CD4-positive, alpha-beta T cell (primary cell): Measurements from ENCODE around the gene ENPP7. TPM values are rescaled to one million over a fixed set of nuclear protein-coding genes. Genes with fewer than 3 reads are reported as not detected.

Experiments
- ATAC-seq: fragments of 200-7000 bp; cut with Tn5 transposase; one replicate; pipeline ENCODE4 v1.10.0; 2022; ENCODE audit warnings: mild to moderate bottlenecking; ENCODE audit not compliant: poor library complexity
- CTCF ChIA-PET: fragments of 350-600 bp; sonication (Branson Sonifier 250); formaldehyde crosslinking; loops from one replicate; lab custom pipeline; 2021; ENCODE audit warnings: antibody characterized with exemption, inconsistent platforms; lab: Charles Lee
- POLR2A ChIA-PET: fragments of 350-600 bp; sonication (Branson Sonifier 250); formaldehyde crosslinking; loops from one replicate; lab custom pipeline; 2021; ENCODE audit warnings: antibody characterized with exemption, inconsistent platforms; lab: Charles Lee
- DNase-seq, 14 experiments: peaks; one replicate each; pipeline ENCODE4 v3.0.0-alpha.2; 2013 to 2020; ENCODE audit warnings: mixed read lengths in 2 of 14
- H3K27ac ChIP-seq, 2 donors: one replicate each; pipeline versions ENCODE4 v1.5.1 to v1.7.0; 2013; ENCODE audit warnings: low read length in 2 of 2, low read depth in 1 of 2, mild to moderate bottlenecking in 1 of 2
- H3K27me3 ChIP-seq, 2 experiments: 1 replicate in 1 of 2; 2 replicates in 1 of 2; pipeline versions ENCODE4 v1.6.1 to v1.7.0; 2013; ENCODE audit warnings: low read length in 2 of 2, control low read depth in 1 of 2, mild to moderate bottlenecking in 1 of 2, moderate library complexity in 1 of 2; ENCODE audit not compliant: insufficient read depth in 2 of 2, control insufficient read depth in 1 of 2
- H3K36me3 ChIP-seq: one replicate; pipeline ENCODE4 v1.6.1; 2013; ENCODE audit warnings: low read length, control low read depth; ENCODE audit not compliant: insufficient read depth
- H3K4me1 ChIP-seq: one replicate; pipeline ENCODE4 v1.6.1; 2013; ENCODE audit warnings: low read length, control low read depth; ENCODE audit not compliant: insufficient read depth
- H3K4me3 ChIP-seq: one replicate; pipeline ENCODE4 v1.5.1; 2013; ENCODE audit warnings: mild to moderate bottlenecking, low read length, moderate library complexity
- H3K9me3 ChIP-seq, 2 experiments: 1 replicate in 1 of 2; 2 replicates in 1 of 2; pipeline versions ENCODE4 v1.6.1 to v1.7.0; 2013; ENCODE audit warnings: low read length in 2 of 2, mild to moderate bottlenecking in 2 of 2, control low read depth in 1 of 2, moderate library complexity in 1 of 2; ENCODE audit not compliant: control insufficient read depth in 1 of 2, insufficient read depth in 1 of 2
- H3K27ac Mint-ChIP-seq: one replicate; pipeline ENCODE4 v1.8.0; 2020; ENCODE audit warnings: mixed read lengths
- H3K27me3 Mint-ChIP-seq: one replicate; pipeline ENCODE4 v1.8.0; 2021; ENCODE audit warnings: mixed read lengths
- H3K36me3 Mint-ChIP-seq: one replicate; pipeline ENCODE4 v1.8.0; 2021; ENCODE audit warnings: low read depth, mixed read lengths
- H3K4me1 Mint-ChIP-seq: one replicate; pipeline ENCODE4 v1.8.0; 2021; ENCODE audit warnings: low read depth, mixed read lengths
- H3K4me3 Mint-ChIP-seq: one replicate; pipeline ENCODE4 v1.8.0; 2020; ENCODE audit warnings: mild to moderate bottlenecking, mixed read lengths
- H3K9me3 Mint-ChIP-seq: one replicate; pipeline ENCODE4 v1.8.0; 2020; ENCODE audit warnings: mixed read lengths
- CTCF ChIP-seq: fragments of 200-600 bp; IDR thresholded peaks from one replicate; pipeline ENCODE4 v1.8.0; 2022; ENCODE audit warnings: antibody characterized with exemption, mild to moderate bottlenecking
- intact Hi-C, 2 experiments: fragments of 100-400 bp; cut with DNase I in 1 of 2; cut with micrococcal nuclease in 1 of 2; formaldehyde crosslinking; loops; one replicate each; pipeline versions ENCODE4 v1.15.1 to v1.9.0; 2023 to 2025; cut with DNase I, micrococcal nuclease
- total RNA-seq, 174 experiments: library from RNA in 2 of 174; stranded (reverse) in 2 of 174; gene quantifications; one replicate each; pipeline ENCODE4 v1.2.3 and lab custom pipeline; 2021 to 2026

The ENPP7 gene
- total RNA-seq, 2 experiments from 2014 or later = not detected

- no peaks in the 10 kb centered on the region for H3K9me3 Mint-ChIP-seq
- ChIA-PET POLR2A (no interaction called here), CTCF (no interaction called here)
- no peak overlapping the region for H3K27ac ChIP-seq
- H3K27me3 Mint-ChIP-seq = peaks cover 60% of the 10 kb centered on the region
- ATAC-seq (no peak), DNase-seq (no peak)
- peaks cover 40% of the 10 kb centered on the region for H3K4me1 ChIP-seq
- H3K36me3 Mint-ChIP-seq = no peaks in the 10 kb centered on the region
- H3K27ac Mint-ChIP-seq = no peak overlapping the region
- H3K27me3 ChIP-seq = peaks cover 38 to 44% of the 10 kb centered on the region in 2 experiments
- H3K9me3 ChIP-seq = peaks cover 0 to 12% of the 10 kb centered on the region in 2 experiments
- no peak overlapping the region for H3K4me3 Mint-ChIP-seq
- intact Hi-C loops = loop anchor here in 1 of 2 experiments (2.0 to 5.0 kb wide), 2 partner anchors 53 to 174 kb away; partner anchors contain the start of gene CBX8
- no peak overlapping the region for H3K4me3 ChIP-seq
- no peak for TF ChIP-seq CTCF
- no peaks in the 10 kb centered on the region for H3K36me3 ChIP-seq
- peaks cover 19% of the 10 kb centered on the region for H3K4me1 Mint-ChIP-seq
Observed at GRCh38 chr17:79743614-79744013, 12.9 kb downstream of the ENPP7 start.

GRCh38 chr17:79745641-79746105 is 14.9 kb downstream of the ENPP7 start:
- H3K36me3 Mint-ChIP-seq = no peaks in the 10 kb centered on the region
- intact Hi-C loops = loop anchor here (1.0 to 5.0 kb wide), 7 partner anchors 52 to 251 kb away; partner anchors contain the start of genes CBX4 (in 1 of the 2) and CBX8 (in 1 of the 2)
- no peak for ATAC-seq
- H3K4me1 Mint-ChIP-seq = peaks cover 19% of the 10 kb centered on the region
- Histone ChIP-seq H3K27ac (no peak overlapping the region), H3K36me3 (no peaks in the 10 kb centered on the region), H3K27me3 (peaks cover 43 to 53% of the 10 kb centered on the region in 2 experiments), H3K4me1 (peaks cover 40% of the 10 kb centered on the region), H3K9me3 (peaks cover 0 to 12% of the 10 kb centered on the region in 2 experiments), H3K4me3 (peak overlapping the region; percentile 20)
- ChIA-PET CTCF (interaction anchor here (0.8 to 2.2 kb wide), 14 partner anchors 13 to 577 kb away, joined by 3 to 13 read pairs (median 4); partner anchors contain the start of gene CBX8), POLR2A (interaction anchor here (0.7 to 1.8 kb wide), 8 partner anchors 51 to 251 kb away, joined by 3 to 14 read pairs (median 6); partner anchors contain the start of genes CBX4 and CBX8)
- DNase-seq = no peak
- no peak for TF ChIP-seq CTCF
- no peak overlapping the region for H3K27ac Mint-ChIP-seq
- peak overlapping the region; percentile 32 for H3K4me3 Mint-ChIP-seq
- H3K27me3 Mint-ChIP-seq = peaks cover 54% of the 10 kb centered on the region
- H3K9me3 Mint-ChIP-seq = no peaks in the 10 kb centered on the region

- ChIA-PET POLR2A (interaction anchor here (1.4 to 1.8 kb wide), 2 partner anchors 90 to 93 kb away, joined by 6 to 14 read pairs; partner anchors contain the start of gene CBX4), CTCF (interaction anchor here (0.7 to 1.8 kb wide), 8 partner anchors 15 to 101 kb away, joined by 3 to 9 read pairs (median 3); partner anchors contain the start of gene CBX8)
- intact Hi-C loops = loop anchor here (1.0 to 5.0 kb wide), 7 partner anchors 50 to 250 kb away; partner anchors contain the start of genes CBX4 (in 1 of the 2) and CBX8 (in 1 of the 2)
- no peaks in the 10 kb centered on the region for H3K9me3 Mint-ChIP-seq
- H3K27me3 Mint-ChIP-seq = peaks cover 67% of the 10 kb centered on the region
- TF ChIP-seq CTCF = no peak
- ATAC-seq = no peak
- Histone ChIP-seq H3K9me3 (peaks cover 0 to 7% of the 10 kb centered on the region in 2 experiments), H3K27ac (no peak overlapping the region), H3K4me1 (peaks cover 35% of the 10 kb centered on the region), H3K36me3 (no peaks in the 10 kb centered on the region), H3K4me3 (no peak overlapping the region), H3K27me3 (peaks cover 40 to 55% of the 10 kb centered on the region in 2 experiments)
- H3K27ac Mint-ChIP-seq = no peak overlapping the region
- no peak for DNase-seq
- no peaks in the 10 kb centered on the region for H3K36me3 Mint-ChIP-seq
- H3K4me3 Mint-ChIP-seq = peak overlapping the region; percentile 11
- H3K4me1 Mint-ChIP-seq = peaks cover 19% of the 10 kb centered on the region
Observed at GRCh38 chr17:79746889-79747507, 16.3 kb downstream of the ENPP7 start.
